ENCODE results near the gene UCN3.
"Not testable (repeated sequence)": the region's sequence is repeated elsewhere in the genome, so short reads cannot be mapped to it uniquely, and the experiment has no call there.

The UCN3 gene

DNA sequence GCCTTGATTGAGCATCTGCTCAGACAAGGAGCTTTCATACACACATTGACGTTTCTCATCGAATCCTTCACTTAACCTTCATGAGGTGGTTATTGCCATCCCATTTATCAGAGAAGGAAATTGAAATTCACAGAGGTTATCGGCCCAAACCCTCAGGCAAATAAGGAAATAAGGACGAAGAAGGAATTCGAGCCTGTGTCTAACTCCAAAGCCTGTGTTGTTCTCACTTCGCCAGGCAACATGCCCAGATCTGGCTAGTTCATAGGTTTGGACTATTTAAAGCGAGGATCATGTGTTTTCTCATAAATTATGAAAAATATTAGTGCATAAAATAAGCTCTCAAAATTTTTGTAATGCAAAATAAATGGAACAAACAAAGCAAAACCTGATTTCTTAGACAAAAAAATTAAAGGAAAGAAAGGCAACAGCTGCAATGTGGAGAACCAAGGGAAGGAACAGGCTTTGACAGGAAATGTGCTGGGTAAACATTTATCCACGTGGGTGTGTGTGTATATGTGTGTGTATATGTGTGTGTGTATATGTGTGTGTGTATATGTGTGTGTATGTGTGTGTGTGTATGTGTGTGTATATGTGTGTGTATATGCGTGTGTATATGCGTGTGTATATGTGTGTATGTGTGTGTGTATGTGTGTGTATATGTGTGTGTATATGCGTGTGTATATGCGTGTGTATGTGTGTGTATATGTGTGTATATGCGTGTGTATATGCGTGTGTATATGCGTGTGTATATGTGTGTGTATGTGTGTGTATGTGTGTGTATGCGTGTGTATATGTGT lies 4.8 kb downstream of the UCN3 start:
- no peak for DNase-seq

DNA sequence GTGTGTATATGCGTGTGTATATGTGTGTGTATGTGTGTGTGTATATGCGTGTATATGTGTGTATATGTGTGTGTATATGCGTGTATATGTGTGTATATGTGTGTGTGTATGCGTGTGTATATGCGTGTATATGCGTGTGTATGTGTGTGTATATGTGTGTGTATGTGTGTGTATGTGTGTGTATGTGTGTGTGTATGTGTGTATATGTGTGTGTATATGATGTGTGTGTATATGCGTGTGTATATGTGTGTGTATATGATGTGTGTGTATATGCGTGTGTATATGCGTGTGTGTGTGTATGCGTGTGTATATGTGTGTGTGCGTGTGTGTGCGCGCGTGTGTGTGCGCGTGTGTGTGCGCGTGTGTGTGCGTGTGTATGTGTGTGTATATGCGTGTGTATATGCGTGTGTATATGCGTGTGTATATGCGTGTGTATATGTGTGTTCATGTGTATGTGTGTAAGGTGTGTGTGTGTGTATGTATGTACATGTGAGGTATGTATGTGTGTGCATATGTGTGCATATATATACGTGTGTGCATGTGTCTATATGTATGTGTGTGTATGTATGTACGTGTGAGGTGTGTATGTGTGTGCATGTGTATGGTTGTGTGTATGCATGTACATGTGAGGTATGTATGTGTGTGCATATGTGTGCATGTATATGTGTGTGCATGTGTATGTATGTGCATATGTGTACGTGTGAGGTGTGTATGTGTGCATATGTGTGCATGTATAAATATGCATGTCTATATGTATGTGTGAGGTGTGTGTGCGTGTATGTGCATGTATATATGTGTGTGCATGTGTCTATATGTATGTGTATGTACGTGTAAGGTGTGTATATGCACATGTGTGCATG lies 6.0 kb downstream of the UCN3 start:
- DNase-seq, result no peak

DNA sequence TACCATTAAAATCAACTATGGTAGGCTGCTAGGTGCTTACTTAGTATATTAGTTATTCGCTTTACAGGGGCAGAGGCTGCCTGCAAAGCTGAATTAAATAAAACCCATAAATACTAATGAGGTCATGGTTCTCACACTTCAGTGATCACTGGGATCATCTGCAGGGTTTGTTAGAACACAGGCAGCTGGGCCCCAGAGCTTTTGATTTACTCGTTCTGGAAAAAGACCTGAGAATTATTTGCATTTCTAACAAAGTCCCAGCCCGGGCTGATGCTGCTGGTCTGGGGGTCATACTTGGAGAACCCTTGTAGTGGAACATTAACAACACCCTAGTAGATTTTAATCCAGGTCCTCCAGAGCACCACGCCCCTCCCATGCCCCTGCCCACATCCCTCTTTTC lies 8.5 kb downstream of the UCN3 start:
- DNase-seq, result no peak

DNA sequence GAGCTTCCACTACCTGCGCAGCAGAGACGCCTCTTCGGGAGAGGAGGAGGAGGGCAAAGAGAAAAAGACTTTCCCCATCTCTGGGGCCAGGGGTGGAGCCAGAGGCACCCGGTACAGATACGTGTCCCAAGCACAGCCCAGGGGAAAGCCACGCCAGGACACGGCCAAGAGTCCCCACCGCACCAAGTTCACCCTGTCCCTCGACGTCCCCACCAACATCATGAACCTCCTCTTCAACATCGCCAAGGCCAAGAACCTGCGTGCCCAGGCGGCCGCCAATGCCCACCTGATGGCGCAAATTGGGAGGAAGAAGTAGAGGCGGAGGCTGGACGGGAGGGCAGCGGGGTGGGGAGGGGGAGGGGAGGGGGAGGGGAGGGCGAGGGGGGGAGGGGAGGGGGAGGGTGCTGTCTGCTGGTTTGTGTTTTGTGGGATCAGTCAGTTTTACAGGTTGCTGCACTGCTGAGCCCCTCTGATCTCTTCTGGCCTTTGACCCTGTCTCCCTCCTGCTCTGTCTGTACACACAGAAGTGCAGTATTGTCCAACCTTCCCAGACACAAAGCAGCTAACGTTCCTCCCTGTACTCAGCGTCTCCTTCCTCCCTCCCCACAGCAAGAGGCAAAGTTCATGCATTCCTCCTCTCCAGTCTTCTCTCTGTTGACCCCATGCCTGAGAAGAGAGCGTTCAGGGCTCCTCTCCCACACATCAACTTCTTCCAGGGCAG lies 9.3 kb downstream of the UCN3 start:
- DNase-seq, result no peak

DNA sequence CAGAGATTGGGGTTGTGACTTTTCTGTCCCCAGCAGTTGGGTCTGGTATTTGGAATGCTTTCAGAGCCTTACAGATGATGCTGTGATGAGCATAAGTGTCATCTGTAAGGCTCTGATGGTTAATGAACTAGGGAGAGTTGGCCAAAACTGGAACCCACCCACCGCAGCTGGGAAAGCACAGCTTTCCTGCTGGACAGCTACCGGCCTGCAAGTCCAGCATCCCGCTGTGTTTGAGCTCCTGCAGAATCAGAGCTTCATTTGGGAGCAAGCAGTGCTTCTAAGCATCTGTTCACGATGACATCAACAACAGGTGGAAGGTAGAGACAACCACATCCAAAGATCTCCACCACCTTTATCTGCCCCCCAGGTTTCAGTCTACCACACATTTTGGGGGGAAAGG lies 11.7 kb downstream of the UCN3 start:
- DNase-seq, result no peak

DNA sequence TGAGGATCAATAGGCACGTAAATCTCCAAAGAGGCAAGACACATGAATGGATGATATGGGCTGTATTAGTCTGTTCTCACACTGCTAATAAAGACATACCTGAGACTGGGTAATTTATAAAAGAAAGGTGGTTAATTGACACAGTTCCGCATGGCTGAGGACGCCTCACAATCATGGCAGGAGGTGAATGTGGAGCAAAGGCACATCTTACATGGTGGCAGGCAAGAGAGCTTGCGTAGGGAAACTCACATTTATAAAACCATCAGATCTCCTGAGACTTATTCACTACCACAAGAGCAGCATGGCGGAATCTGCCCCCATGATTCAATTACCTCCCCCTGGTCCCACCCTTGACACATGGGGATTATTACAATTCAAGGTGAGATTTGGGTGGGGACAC lies 14.4 kb downstream of the UCN3 start:
- not testable (repeated sequence) for DNase-seq

DNA sequence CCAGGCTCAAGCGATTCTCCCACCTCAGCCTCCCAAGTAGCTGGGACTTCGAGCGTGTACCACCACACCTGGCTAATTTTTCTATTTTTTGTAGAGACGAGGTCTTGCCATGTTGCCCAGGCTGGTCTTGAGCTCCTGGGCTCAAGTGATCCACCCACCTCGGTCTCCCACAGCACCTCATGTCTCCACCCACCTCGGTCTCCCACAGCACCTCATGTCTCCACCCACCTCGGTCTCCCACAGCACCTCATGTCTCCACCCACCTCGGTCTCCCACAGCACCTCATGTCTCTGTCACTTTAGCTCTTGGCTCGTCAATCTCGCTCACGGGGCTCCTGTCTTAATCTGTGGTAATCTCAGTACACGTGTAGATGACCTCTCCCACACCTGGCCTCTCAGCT lies 15.6 kb downstream of the UCN3 start:
- DNase-seq, result not testable (repeated sequence)

DNA sequence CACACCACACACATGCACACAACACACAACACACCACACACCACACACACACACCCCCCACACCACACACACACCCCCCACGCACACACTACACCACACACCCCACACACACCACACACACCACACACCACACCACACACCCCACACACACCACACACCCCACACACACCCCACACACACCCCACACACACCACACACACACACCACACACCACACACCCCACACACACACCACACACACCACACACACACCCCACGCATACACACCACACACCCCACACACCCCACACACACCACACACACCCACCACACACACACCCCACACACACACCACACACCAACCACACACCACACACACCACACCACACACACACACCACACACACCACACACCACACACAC lies 16.4 kb downstream of the UCN3 start:
- DNase-seq, result no peak

DNA sequence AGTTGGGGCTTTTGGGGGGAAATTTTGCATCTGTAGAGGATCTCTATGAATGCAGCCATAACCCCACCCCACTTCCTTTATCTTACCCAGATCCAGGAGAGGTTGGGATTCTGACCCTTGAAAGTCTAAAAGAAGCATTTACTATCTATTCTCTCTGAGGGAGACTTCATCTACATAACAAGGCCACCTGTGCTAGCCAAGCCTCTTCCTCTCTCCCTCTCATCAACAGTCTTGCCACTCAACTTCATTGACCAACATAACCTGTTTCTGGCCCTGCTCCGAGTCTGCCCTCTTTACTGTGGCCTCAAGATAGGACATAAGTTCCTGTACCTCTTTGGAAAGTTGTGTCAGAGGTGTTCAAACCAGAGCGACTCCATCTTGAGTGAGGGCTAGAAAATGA lies 20.5 kb downstream of the UCN3 start:
- no peak for DNase-seq

DNA sequence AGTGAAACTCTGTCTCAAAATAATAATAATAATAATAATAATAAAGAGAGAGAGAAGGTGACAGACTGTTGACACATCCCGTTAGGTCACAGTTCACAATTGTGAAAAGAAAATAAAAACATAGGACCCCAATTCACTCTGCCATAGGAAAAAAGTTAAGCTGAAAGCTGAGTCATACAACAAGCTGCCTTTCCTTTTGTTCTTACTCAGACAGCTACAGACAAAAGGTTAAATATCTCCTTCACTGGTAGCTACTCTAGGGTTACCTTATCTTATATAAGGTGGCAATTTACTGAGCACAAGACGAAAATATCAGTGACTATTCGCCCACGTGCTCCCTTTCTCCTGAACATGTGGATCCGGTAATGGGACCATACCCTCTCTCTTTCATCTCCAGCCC lies 22.4 kb downstream of the UCN3 start:
- no peak for DNase-seq

DNA sequence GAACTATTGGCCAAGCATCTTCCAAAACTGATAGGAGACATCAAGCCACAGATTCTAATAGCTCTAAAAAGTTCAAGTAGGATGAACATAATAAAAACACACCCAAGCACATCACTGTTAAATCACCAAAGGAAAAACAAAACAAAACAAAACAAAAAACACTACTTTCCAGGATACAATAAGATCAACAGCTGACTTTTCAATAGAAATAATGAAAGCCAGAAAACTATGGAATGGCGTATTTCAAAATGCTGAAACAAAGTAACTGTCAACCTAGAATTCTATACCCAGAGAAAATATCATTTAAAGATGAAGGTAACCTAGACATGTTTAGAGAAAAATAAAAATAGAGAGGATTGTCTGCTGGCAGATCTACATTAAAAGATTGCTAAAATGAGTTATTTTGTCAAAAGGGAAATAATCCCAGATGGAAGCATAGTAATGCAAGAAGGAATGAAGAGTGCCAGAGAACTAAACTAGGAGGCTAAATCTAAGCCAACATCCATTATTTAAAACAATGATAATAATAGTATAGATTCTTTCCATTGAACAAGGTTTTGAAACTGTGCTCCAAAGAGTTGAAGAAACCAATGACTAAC lies 25.9 kb downstream of the UCN3 start:
- no peak for DNase-seq

DNA sequence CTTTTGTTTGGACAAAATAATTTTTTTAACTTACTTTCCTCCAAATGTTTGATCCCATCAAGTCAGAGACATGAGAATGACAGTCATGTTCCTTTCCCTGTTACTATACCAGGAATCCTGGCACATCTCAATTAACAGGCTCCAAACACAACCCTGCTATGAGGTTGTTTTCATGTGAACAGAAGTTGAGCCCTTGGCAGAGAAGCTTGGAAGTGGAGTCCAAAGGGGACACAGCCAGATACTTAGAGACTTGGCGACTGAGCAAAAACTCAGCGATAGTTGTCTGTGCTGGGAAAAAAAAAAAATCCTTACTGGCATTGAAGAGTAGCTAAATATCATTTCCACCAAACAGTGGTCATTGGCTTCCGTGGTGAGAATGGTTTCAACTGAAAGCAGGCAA lies 27.0 kb downstream of the UCN3 start:
- no peak for DNase-seq

DNA sequence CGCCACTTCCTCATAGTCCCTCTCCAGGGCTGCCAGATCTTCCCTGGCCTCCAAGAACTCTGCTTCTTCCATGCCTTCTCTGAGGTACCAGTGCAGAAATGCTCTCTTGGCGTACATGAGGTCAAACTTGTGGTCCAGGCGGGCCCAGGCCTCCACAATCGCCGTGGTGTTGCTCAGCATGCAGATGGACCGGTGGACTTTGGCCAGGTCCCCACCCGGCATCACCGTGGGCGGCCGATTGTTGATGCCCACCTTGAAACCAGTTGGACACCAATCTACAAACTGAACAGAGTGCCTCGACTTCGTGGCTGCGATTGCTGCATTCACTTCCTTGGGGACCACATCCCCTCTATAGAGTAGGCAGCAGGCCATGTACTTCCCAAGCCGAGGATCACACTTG lies 28.8 kb downstream of the UCN3 start:
- no peak for DNase-seq

DNA sequence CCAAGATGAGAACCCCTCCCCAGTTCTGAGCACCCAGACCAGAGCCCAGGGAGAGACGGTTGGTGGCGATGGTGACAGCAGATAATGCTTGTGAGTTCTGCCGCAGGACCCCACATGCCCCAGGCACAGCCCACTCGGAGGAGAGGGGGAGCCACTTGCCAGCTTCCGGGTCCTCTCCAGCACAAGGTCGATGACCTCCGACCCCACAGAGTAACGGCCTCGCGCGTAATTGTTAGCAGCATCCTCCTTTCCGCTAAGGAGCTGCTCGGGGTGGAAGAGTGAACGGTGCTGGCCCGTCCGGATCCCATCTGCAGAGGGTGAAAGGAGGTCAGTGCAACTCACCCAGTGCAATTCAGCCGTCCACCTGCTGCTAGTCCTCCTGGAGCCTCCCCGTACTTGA lies 30.4 kb downstream of the UCN3 start:
- no peak for DNase-seq

DNA sequence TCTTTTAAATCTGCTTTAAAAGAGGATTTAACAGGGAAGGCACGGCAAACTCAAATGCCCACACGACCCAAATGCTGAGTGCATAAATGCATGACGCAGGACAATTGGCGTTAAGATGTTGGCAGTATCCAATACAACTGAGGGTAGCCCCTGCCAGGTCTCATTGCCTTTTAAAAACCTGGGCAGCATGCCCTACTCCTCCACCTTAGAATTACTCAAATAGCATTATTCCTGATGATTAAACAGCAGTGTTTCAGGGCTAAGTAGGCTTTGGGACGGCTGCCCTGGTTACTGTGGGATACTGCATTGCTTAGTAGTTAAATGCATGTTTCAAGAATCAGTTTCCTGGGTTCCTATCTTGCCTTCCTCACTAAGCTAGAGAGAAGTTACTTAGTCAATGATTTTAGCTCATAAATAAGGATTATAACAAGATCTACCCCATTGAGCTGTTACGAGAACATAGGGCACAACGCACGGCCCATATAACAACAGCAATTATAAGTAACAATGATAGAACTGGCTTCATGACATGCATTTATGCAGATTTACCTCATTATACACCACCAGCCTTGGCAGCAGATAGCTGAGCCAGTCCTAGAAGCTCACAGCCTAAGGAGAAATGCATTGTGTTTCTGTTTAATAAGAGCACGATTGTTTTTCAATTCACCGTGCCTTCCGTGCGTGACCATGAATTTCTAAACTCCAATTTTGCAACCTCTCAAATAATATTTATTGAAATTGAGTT lies 32.0 kb downstream of the UCN3 start:
- DNase-seq, result no peak

DNA sequence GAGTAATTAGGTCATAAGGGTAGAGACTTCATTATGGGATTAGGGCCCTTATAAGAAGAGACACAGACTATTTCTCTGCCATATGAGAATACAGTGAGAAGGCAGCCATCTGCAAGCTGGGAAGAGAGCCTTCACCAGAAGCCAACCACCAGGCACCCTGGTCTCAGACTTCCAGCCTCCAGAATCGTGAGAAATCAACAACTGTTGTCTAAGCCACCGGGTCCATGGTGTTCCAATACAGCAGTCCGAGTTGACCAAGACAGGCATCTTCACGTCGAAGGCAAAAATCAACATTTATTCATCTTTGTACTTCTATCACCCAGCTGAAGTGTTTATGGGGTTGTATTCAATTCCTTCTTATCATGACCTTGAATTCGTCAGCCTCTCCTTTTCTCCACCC lies 34.6 kb downstream of the UCN3 start:
- no peak for DNase-seq

DNA sequence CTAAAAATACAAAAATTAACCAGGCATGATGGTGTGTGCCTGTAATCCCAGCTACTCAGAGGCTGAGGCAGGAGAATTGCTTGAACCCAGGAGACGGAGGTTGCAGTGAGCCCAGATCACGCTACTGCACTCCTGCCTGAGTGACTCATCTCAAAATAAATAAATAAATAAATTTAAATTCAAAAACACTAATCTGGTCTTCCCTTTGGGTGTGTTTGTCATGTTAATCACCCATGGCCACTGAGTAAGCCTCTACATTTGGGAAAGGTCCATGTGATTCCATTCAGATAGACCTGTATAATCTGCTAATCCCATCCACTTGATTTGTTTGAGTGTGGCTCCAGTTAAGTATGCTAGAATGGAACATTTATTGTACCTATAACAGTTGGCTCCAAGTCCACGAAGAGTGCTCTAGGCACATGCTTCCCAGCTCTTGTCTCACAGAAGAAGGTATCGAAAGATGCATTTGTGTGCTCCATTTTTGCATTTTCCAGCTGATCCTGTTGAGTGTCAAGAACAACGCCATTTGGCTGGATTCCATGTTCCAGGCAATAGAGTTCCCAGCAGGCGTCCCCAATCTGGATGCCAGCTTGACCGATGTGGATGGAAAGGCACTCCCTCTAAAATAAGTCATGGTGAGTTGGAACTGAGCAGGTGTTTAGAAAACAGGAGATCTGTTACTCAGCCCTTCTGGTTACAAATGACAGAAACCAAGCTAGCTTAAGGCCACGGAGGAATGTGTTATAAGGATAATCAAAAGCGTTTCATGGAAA lies 35.9 kb downstream of the UCN3 start:
- DNase-seq, result no peak

DNA sequence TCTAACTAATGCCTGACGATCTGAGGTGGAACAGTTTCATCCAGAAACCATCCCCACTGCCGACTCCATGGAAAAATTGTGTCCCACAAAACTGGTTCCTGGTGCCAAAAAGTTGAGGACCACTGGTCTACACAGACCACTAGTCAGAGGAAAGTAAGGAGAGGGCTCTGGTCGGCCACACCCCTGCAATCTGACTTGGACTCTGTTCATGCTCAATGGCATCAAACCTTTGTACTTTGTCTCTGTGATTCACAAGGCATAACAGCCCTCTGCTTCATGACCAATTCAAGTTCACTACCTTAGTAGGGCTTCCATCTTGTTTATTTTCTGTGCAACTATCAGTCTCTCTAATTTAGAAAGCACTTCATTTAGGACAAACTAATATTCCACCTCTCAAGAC lies 38.0 kb downstream of the UCN3 start:
- no peak for DNase-seq

DNA sequence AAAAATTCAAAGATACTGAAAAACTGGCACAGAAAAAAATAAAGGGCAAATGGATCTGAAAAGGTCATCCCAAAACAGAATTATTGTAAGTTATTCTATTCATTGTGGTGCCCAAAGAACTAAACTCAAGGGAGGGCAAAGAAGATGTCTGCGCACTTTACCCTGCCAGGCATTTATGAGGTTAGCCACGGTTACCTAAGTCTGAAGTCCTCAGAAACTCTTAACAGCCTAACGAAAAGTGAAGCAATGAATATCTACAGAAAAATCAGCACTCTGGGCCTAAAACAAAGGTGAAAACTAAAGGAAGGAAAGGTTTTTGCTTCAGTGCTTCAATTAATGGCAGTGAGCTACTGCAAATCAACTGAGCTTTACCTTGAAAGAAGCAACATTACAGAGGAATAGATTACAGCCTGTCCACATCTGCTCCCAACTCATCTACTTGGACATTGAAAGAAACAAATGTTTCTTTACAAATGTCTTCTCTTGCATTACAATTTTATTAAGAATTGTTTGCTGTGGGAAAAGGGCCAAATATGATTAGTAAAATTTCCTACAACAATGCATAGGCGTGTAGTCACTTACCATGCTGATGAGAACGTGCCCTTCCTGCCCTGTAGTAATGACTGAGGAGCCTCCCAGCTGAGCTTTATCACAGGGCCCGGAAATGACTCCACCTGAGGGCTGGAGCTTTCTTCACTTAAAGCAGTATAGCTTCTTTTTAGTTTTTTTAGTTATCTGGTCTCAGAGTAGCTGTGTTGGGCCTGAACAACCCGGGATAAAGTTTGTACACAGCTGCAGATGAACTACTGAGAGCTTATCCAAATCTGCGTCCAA lies 39.7 kb downstream of the UCN3 start, which contains the start of gene TUBAL3:
TUBAL3 (minus strand) TSS at position 621 of the 834 bp plus-strand sequence; CDS start at position 585, 36 bp downstream.
- no peak for DNase-seq

DNA sequence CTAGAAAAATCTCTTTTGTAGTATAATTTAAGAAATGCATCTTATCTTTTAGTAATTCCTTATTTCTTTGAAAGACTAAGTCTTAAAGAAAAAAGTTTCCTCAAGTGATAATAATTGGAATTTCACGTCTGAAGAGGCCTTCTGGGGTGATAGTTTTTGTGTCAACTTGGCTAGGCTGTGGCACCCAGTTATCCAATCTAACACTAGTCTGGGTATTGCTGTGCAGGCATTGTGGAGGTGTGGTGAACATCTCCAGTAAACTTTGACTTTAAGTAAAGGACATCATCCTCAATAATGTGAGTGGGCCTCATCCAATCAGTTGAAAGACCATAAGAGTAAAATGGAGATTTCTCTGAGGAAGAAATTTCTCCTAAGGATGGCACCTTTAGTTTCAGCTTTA lies 42.2 kb downstream of the UCN3 start:
- no peak for DNase-seq

DNA sequence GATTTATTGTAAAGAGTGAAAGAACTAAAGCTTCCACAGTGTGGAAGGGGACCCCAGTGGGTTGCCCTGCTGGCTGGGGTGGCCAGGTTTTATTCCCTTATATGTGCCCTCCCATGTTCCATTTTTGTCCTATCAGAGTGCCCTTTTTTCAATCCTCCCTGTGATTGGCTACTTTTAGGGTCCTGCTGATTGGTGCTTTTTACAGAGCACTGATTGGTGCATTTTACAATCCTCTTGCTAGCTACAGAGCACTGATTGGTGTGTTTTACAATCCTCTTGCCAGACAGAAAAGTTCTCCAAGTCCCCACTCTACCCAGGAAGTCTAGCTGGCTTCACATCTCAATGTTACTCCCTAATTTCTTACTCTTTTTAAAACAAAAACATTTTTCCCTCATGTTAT lies 46.0 kb downstream of the UCN3 start:
- not testable (repeated sequence) for DNase-seq

All from SHP77 (cell line).